Raji (cell line): ENCODE results near the gene RBP4.

ENCODE experiments used
- POLR2A ChIP-seq: IDR thresholded peaks from 2 replicates; pipeline ENCODE4 v1.6.1; 2011; ENCODE audit warnings: low read depth, low read length, control low read depth; ENCODE audit not compliant: insufficient read depth

The RBP4 gene

DNA sequence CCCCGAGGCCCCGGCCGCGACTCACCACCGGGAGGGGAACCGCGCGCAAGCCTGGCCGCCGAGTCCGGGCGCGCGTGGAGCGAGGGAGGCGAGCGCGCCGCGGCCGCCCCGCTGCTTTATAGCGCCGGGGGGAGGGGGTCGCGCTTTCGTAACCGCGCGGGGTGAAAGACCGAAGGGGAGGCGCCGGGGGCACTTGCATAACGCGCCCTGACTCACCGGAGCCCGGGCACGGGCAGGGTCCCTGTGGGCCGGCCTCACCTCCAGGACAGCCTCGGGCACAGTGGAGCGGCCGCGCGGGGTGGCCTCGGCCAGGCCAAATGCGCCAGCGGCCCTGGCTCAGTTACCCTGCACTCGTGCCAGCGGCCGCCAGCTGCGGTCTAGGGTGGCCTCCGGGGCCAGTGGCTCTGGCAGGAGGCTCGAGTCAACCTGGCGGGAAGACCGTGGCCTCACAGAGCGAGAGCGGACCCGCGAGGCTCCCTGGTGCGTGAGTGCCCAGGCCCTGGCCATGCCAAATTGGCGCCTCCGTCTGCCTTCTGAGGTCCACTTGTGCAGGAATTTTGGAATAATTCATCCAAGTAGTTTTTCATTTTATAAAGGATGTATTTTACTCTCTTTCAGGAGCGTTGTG, at the start of gene RBP4:
TSS of gene RBP4 (minus strand) at position 90 of the 628 bp plus-strand sequence. CDS start 207 bp downstream, outside the sequence.
- no peak for TF ChIP-seq POLR2A

DNA sequence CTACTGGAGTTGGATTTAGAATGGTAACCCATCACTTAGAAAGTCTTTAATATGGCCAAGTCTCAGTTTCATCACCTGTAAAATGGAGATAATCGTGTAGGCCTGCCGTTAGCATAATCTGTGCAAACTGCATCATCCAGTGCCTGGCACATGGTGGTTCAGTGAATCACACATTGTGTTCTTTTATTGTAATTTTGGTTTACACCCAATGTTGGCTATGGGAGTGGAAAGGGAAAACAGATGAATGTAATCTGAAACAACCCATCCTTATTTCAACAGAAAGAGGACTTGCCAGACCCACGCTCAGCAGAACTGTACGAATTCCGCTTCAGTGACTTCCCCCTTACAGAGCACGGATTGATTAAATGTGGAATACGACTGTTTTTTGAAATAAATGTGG, 38.8 kb upstream of the RBP4 start:
- no peak for TF ChIP-seq POLR2A

GRCh38 chr10:93630625-93631557, 29.9 kb upstream of the RBP4 start:
- no peak for TF ChIP-seq POLR2A

GRCh38 chr10:93629647-93630305, 28.7 kb upstream of the RBP4 start:
- TF ChIP-seq POLR2A = no peak

DNA sequence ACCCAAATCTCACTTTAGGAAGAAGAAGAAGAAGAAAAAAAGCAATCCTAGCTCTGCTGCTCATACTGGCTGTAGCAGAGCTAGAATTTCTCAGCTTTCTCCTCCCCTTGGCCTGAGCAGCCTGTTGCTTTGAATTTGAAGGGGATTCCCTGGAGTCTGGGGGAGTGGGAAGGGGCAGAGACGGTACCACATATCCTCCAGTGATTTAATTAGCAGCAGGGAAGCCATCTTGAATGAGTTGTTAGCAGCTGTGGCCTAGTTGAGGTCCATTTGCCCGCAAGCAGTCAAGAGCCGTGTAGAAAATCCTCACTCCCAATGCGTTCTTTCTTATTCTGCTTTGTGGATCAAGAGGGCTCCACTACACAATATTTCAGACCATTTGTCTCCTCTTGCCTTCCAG, 27.8 kb upstream of the RBP4 start:
- TF ChIP-seq POLR2A = no peak

- no peak for TF ChIP-seq POLR2A
Measured at GRCh38 chr10:93622942-93623341, 21.9 kb upstream of the RBP4 start.

DNA sequence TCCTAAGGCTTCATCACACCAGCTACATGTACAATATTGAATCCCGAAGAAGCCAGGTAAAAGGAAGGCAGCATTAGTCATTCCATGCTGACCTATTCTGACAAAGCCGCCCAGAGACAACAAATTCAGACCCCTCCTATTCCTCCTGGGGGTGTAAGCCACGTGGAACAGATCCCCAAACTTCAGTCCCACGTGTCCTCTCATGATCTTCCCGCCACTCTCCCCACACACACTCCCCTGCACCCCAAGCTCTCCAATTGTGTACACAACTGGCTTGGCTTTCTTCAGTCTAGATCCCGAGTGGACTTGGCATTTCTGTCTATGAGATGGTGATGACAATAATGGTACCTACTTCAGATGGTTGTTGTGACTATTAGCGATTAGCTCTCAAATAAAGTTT, 19.9 kb upstream of the RBP4 start:
- TF ChIP-seq POLR2A = no peak

GRCh38 chr10:93615576-93616235, 14.7 kb upstream of the RBP4 start:
- no peak for TF ChIP-seq POLR2A

GRCh38 chr10:93614101-93614825, 13.2 kb upstream of the RBP4 start:
- TF ChIP-seq POLR2A = no peak

DNA sequence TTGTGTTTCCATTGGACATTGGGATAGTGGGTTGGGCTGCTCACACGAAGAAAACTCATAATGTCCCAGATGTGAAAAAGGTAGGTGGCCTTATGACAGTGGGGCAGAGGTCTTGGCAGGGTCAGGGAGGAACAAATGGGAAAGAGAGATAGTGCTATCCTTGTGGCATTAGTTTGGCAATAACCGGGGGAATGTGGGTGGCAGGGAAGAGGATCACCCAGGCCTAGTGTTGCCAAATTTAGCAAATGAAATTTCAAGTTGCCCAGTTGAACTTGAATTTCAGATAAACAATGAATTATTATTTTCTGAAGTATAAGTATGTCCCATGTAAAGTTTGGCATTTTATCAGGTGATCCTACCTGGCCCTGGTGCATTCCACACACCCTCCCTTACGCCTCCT, 12.1 kb upstream of the RBP4 start:
- no peak for TF ChIP-seq POLR2A

DNA sequence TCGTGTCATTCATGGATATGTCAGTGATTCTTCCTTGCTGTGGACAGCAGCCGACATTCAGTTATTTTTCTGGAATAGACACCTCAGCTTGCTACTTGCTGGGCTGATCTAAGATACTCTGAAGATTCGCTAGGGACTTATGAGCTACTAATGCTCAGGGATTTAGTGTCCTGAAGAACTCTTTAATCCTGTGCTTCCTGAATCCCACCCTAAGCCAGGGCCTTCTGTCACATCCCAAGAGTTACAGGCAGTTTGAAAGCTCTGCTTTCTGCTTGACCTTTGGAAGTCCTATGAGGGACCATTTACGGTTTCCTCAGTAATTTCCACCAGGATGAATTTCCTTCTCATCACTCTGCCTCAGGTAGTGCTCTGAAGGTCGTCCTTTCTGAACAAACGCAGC, 11.3 kb upstream of the RBP4 start, which contains the start of gene PDE6C:
TSS of gene PDE6C (plus strand) at position 227 of the 400 bp plus-strand sequence. CDS start 189 bp downstream, outside the sequence.
- TF ChIP-seq POLR2A = no peak

GRCh38 chr10:93608421-93608820, 7.4 kb upstream of the RBP4 start:
- TF ChIP-seq POLR2A = no peak

- TF ChIP-seq POLR2A = no peak
Measured at GRCh38 chr10:93604146-93604545, 3.1 kb upstream of the RBP4 start.

DNA sequence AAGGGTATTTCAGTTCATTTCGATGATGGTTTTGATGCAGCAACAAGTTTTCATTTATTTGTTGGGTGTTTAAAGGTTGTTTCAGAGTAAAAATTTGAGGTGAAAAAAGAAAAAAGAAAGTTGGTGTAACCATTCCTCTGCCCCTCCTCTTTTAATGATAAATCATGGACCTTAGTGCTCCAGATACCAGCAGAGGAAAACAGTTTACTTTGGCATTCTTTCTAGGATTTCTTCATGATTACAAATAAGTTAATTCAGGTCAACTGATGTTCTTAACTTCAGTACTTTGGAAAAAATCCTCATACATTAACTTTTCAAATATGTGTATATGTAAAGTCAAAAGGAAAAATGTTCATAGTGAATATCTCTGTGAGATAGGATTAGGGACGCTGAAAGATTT, 2.0 kb upstream of the RBP4 start:
- TF ChIP-seq POLR2A = no peak
